ENCODE data around the gene KCNJ14.

KCNJ14 gene

GRCh38 chr19:48489608-48490216 is 34.3 kb downstream of the KCNJ14 start:
- Mint-ChIP-seq H3K36me3 (ENCODE audit: insufficient read depth) (peaks cover 6% of the 10 kb centered on the region), H3K9me3 (no peaks in the 10 kb centered on the region), H3K4me3 (no peak overlapping the region), H3K4me1 (peaks cover 30% of the 10 kb centered on the region), H3K27ac (ENCODE audit: low read depth) (no peak overlapping the region), H3K27me3 (peaks cover 23% of the 10 kb centered on the region)
- ATAC-seq (replicated peaks; ENCODE audit: extremely low read depth, poor library complexity, severe bottlenecking), result no peak
- DNase-seq (ENCODE audit: low spot score in 2 of 2), result peak; percentile 64 to 79

- ATAC-seq (replicated peaks; ENCODE audit: extremely low read depth, poor library complexity, severe bottlenecking) (peak; percentile 9), DNase-seq (ENCODE audit: low spot score in 2 of 2) (no peak)
- Mint-ChIP-seq H3K27ac (ENCODE audit: low read depth) (no peak overlapping the region), H3K27me3 (peaks cover 38% of the 10 kb centered on the region), H3K4me1 (peaks cover 32% of the 10 kb centered on the region), H3K4me3 (peak overlapping the region; percentile 43), H3K36me3 (ENCODE audit: insufficient read depth) (peaks cover 7% of the 10 kb centered on the region), H3K9me3 (no peaks in the 10 kb centered on the region)
Measured at GRCh38 chr19:48490981-48491792, 35.8 kb downstream of the KCNJ14 start.

GRCh38 chr19:48491793-48492123 is 36.4 kb downstream of the KCNJ14 start:
- peaks cover 7% of the 10 kb centered on the region for H3K36me3 Mint-ChIP-seq (ENCODE audit: insufficient read depth)
- ATAC-seq (replicated peaks; ENCODE audit: extremely low read depth, poor library complexity, severe bottlenecking) (no peak), DNase-seq (ENCODE audit: low spot score in 2 of 2) (no peak)
- no peaks in the 10 kb centered on the region for H3K9me3 Mint-ChIP-seq
- H3K27me3 Mint-ChIP-seq, result peaks cover 42% of the 10 kb centered on the region
- peaks cover 32% of the 10 kb centered on the region for H3K4me1 Mint-ChIP-seq
- peak overlapping the region; percentile 68 for H3K4me3 Mint-ChIP-seq
- H3K27ac Mint-ChIP-seq (ENCODE audit: low read depth), result peak overlapping the region; percentile 63

GRCh38 chr19:48492925-48493717 is 37.7 kb downstream of the KCNJ14 start:
- Mint-ChIP-seq H3K4me1 (peaks cover 32% of the 10 kb centered on the region), H3K9me3 (no peaks in the 10 kb centered on the region), H3K27ac (ENCODE audit: low read depth) (peak overlapping the region; percentile 63), H3K27me3 (peaks cover 53% of the 10 kb centered on the region), H3K36me3 (ENCODE audit: insufficient read depth) (peaks cover 5% of the 10 kb centered on the region), H3K4me3 (peak overlapping the region; percentile 68)
- DNase-seq (ENCODE audit: low spot score in 2 of 2) (peak; percentile 66 to 67), ATAC-seq (replicated peaks; ENCODE audit: extremely low read depth, poor library complexity, severe bottlenecking) (peak; percentile 71)

- ATAC-seq (replicated peaks; ENCODE audit: extremely low read depth, poor library complexity, severe bottlenecking), result no peak
- peaks cover 32% of the 10 kb centered on the region for H3K4me1 Mint-ChIP-seq
- H3K27me3 Mint-ChIP-seq, result peaks cover 56% of the 10 kb centered on the region
- peak overlapping the region; percentile 82 for H3K4me3 Mint-ChIP-seq
- H3K36me3 Mint-ChIP-seq (ENCODE audit: insufficient read depth), result peaks cover 5% of the 10 kb centered on the region
- H3K9me3 Mint-ChIP-seq, result no peaks in the 10 kb centered on the region
- H3K27ac Mint-ChIP-seq (ENCODE audit: low read depth), result no peak overlapping the region
- no peak for DNase-seq (ENCODE audit: low spot score in 2 of 2)
Measured at GRCh38 chr19:48493718-48494401, 38.5 kb downstream of the KCNJ14 start.

GRCh38 chr19:48495396-48495795 is 40.0 kb downstream of the KCNJ14 start:
- no peak for ATAC-seq (replicated peaks; ENCODE audit: extremely low read depth, poor library complexity, severe bottlenecking)
- H3K27me3 Mint-ChIP-seq, result peaks cover 56% of the 10 kb centered on the region
- H3K27ac Mint-ChIP-seq (ENCODE audit: low read depth), result no peak overlapping the region
- DNase-seq (ENCODE audit: low spot score in 2 of 2), result no peak
- H3K4me3 Mint-ChIP-seq, result peak overlapping the region; percentile 23
- no peaks in the 10 kb centered on the region for H3K9me3 Mint-ChIP-seq
- H3K36me3 Mint-ChIP-seq (ENCODE audit: insufficient read depth), result peaks cover 5% of the 10 kb centered on the region
- H3K4me1 Mint-ChIP-seq, result peaks cover 36% of the 10 kb centered on the region

- no peak overlapping the region for H3K4me3 Mint-ChIP-seq
- DNase-seq (ENCODE audit: low spot score in 2 of 2), result no peak
- H3K36me3 Mint-ChIP-seq (ENCODE audit: insufficient read depth), result peaks cover 8% of the 10 kb centered on the region
- H3K4me1 Mint-ChIP-seq, result peaks cover 37% of the 10 kb centered on the region
- ATAC-seq (replicated peaks; ENCODE audit: extremely low read depth, poor library complexity, severe bottlenecking), result no peak
- no peaks in the 10 kb centered on the region for H3K9me3 Mint-ChIP-seq
- no peak overlapping the region for H3K27ac Mint-ChIP-seq (ENCODE audit: low read depth)
- H3K27me3 Mint-ChIP-seq, result peaks cover 50% of the 10 kb centered on the region
Measured at GRCh38 chr19:48496959-48497727, 41.8 kb downstream of the KCNJ14 start.

GRCh38 chr19:48497728-48498594 is 42.6 kb downstream of the KCNJ14 start:
- Mint-ChIP-seq H3K27ac (ENCODE audit: low read depth) (peak overlapping the region; percentile 85), H3K9me3 (no peaks in the 10 kb centered on the region), H3K36me3 (ENCODE audit: insufficient read depth) (peaks cover 5% of the 10 kb centered on the region), H3K4me1 (peaks cover 32% of the 10 kb centered on the region), H3K27me3 (peaks cover 42% of the 10 kb centered on the region), H3K4me3 (peak overlapping the region; percentile 62)
- ATAC-seq (replicated peaks; ENCODE audit: extremely low read depth, poor library complexity, severe bottlenecking) (no peak), DNase-seq (ENCODE audit: low spot score in 2 of 2) (no peak)

- H3K27me3 Mint-ChIP-seq, result peaks cover 40% of the 10 kb centered on the region
- no peaks in the 10 kb centered on the region for H3K9me3 Mint-ChIP-seq
- H3K27ac Mint-ChIP-seq (ENCODE audit: low read depth), result no peak overlapping the region
- ATAC-seq (replicated peaks; ENCODE audit: extremely low read depth, poor library complexity, severe bottlenecking) (no peak), DNase-seq (ENCODE audit: low spot score in 2 of 2) (no peak)
- H3K36me3 Mint-ChIP-seq (ENCODE audit: insufficient read depth), result peaks cover 5% of the 10 kb centered on the region
- H3K4me1 Mint-ChIP-seq, result peaks cover 35% of the 10 kb centered on the region
- no peak overlapping the region for H3K4me3 Mint-ChIP-seq
Measured at GRCh38 chr19:48498595-48499311, 43.4 kb downstream of the KCNJ14 start.

- Mint-ChIP-seq H3K4me3 (no peak overlapping the region), H3K9me3 (no peaks in the 10 kb centered on the region), H3K36me3 (ENCODE audit: insufficient read depth) (peaks cover 5% of the 10 kb centered on the region), H3K27ac (ENCODE audit: low read depth) (no peak overlapping the region), H3K4me1 (peaks cover 30% of the 10 kb centered on the region), H3K27me3 (peaks cover 35% of the 10 kb centered on the region)
- ATAC-seq (replicated peaks; ENCODE audit: extremely low read depth, poor library complexity, severe bottlenecking) (no peak), DNase-seq (ENCODE audit: low spot score in 2 of 2) (no peak)
Measured at GRCh38 chr19:48499316-48500090, 44.1 kb downstream of the KCNJ14 start.

Data from central memory CD8-positive, alpha-beta T cell (primary cell).